ENCODE data around the gene NKAIN2. TPM values are rescaled to one million over a fixed set of nuclear protein-coding genes. Genes with fewer than 3 reads are reported as not detected.

NKAIN2 gene
- total and polyA plus RNA-seq, 9 of the 15 experiments (the other 6 are each of a cell fraction or from before 2014, with no cell fraction given), result not detected

DNA sequence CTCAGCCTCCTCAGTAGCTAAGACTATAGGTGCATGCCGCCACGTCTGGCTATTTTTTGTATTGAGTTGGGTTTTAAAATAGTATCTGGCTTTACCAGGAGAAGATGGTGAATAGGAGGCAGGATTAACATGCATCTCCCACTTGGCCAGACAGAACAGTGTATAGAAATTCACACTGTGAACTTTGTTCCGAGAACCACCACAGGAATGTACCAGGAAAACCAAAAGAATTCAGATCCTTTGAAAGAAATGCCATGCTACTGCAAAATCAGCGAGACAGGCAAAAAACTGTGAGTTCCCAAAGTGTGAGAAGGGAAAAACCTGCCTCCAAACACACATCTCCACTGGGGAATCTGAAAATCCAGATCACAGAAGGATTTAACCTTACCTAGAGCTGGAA lies 327.6 kb downstream of the NKAIN2 start:
- no TSS peak for BruUV-seq (replicated peaks)
- in situ Hi-C loops (cut with MboI) (no loop called here), intact Hi-C loops (cut with micrococcal nuclease) (no loop called here)
- H3K4me1 ChIP-seq (replicated peaks in 1 of 2; ENCODE audit: control insufficient read depth in 2 of 2, insufficient read depth in 2 of 2, low read length in 2 of 2), result no peaks in the 10 kb centered on the region
- no peaks in the 10 kb centered on the region; the same call in 1 of the 2 replicates for H3K9me3 ChIP-seq (replicated peaks; ENCODE audit: control insufficient read depth, insufficient read depth, low read depth, low read length)
- H2AFZ ChIP-seq (ENCODE audit: low read depth, low read length), result no peak overlapping the region
- no peak overlapping the region for H3K27ac ChIP-seq (ENCODE audit: extremely low read depth, low read depth, low read length)
- H3K4me3 ChIP-seq, result no peak overlapping the region
- no peak overlapping the region for H3K9ac ChIP-seq (ENCODE audit: insufficient read depth in 1 of 2, low read depth in 2 of 2, low read length in 2 of 2)
- no peaks in the 10 kb centered on the region for H3K9me1 ChIP-seq (ENCODE audit: control insufficient read depth, insufficient read depth, low read length)
- WGBS (ENCODE audit: insufficient coverage, low coverage, missing lambda C conversion rate), result 3% methylated on average over 4 of the region's 4 CpGs
- H4K20me1 ChIP-seq (replicated peaks; ENCODE audit: control insufficient read depth, insufficient read depth, low read length), result no peaks in the 10 kb centered on the region
- H3K27me3 ChIP-seq (ENCODE audit: control insufficient read depth in 2 of 2, insufficient read depth in 2 of 2, low read length in 2 of 2), result no peaks in the 10 kb centered on the region
- H3K79me2 ChIP-seq (ENCODE audit: control insufficient read depth, insufficient read depth, low read length), result no peaks in the 10 kb centered on the region
- H3K4me2 ChIP-seq (ENCODE audit: insufficient read depth, low read length), result no peak overlapping the region
- ATAC-seq (no peak), DNase-seq (ENCODE audit: extremely low read depth in 1 of 4, low spot score in 3 of 4) (no peak), FAIRE-seq (no peak)
- no peaks in the 10 kb centered on the region for H3K36me3 ChIP-seq (ENCODE audit: control insufficient read depth, insufficient read depth, low read length)
- TF ChIP-seq ZFP36 (IDR thresholded peaks at IDR 0.05; ENCODE audit: low read depth, low read length, partially characterized antibody) (no peak), HNRNPH1 (optimal IDR thresholded peaks at IDR 0.05; ENCODE audit: low read depth, low read length) (no peak)
- ChIA-PET POLR2A (no interaction called here), CTCF (ENCODE audit: low intra/inter-chr PET ratio) (no interaction called here)

- CTCF ChIA-PET (ENCODE audit: low intra/inter-chr PET ratio), result no interaction called here
- FAIRE-seq (no peak), ATAC-seq (no peak)
These were observed 328.1 kb downstream of the NKAIN2 start for GRCh38 chr6:124131779-124132178.

More at GRCh38 chr6:124131779-124132178, 328.1 kb downstream of the NKAIN2 start:
- Histone ChIP-seq H3K4me2 (ENCODE audit: insufficient read depth, low read length) (no peak overlapping the region), H3K36me3 (ENCODE audit: control insufficient read depth, insufficient read depth, low read length) (no peaks in the 10 kb centered on the region), H3K4me3 (no peak overlapping the region), H3K9ac (ENCODE audit: insufficient read depth in 1 of 2, low read depth in 2 of 2, low read length in 2 of 2) (no peak overlapping the region), H2AFZ (ENCODE audit: low read depth, low read length) (no peak overlapping the region), H3K4me1 (replicated peaks in 1 of 2; ENCODE audit: control insufficient read depth in 2 of 2, insufficient read depth in 2 of 2, low read length in 2 of 2) (no peaks in the 10 kb centered on the region), H3K9me1 (ENCODE audit: control insufficient read depth, insufficient read depth, low read length) (no peaks in the 10 kb centered on the region), H4K20me1 (replicated peaks; ENCODE audit: control insufficient read depth, insufficient read depth, low read length) (no peaks in the 10 kb centered on the region), H3K9me3 (replicated peaks; ENCODE audit: control insufficient read depth, insufficient read depth, low read depth, low read length) (no peaks in the 10 kb centered on the region; the same call in 1 of the 2 replicates), H3K27ac (ENCODE audit: extremely low read depth, low read depth, low read length) (no peak overlapping the region), H3K27me3 (ENCODE audit: control insufficient read depth in 2 of 2, insufficient read depth in 2 of 2, low read length in 2 of 2) (no peaks in the 10 kb centered on the region), H3K79me2 (ENCODE audit: control insufficient read depth, insufficient read depth, low read length) (no peaks in the 10 kb centered on the region)
- POLR2A ChIA-PET, result no interaction called here
- DNase-seq (ENCODE audit: extremely low read depth in 1 of 4, low spot score in 3 of 4), result no peak
- in situ Hi-C loops (cut with MboI), result no loop called here
- no TSS peak for BruUV-seq (replicated peaks)
- intact Hi-C loops (cut with micrococcal nuclease), result no loop called here
- TF ChIP-seq POU5F1 (IDR thresholded peaks at IDR 0.05; ENCODE audit: borderline replicate concordance, low read depth, low read length, partially characterized antibody), result no peak
- TF ChIP-seq CC2D1A (IDR thresholded peaks at IDR 0.05), result no peak
- TF ChIP-seq, protein P1, sequence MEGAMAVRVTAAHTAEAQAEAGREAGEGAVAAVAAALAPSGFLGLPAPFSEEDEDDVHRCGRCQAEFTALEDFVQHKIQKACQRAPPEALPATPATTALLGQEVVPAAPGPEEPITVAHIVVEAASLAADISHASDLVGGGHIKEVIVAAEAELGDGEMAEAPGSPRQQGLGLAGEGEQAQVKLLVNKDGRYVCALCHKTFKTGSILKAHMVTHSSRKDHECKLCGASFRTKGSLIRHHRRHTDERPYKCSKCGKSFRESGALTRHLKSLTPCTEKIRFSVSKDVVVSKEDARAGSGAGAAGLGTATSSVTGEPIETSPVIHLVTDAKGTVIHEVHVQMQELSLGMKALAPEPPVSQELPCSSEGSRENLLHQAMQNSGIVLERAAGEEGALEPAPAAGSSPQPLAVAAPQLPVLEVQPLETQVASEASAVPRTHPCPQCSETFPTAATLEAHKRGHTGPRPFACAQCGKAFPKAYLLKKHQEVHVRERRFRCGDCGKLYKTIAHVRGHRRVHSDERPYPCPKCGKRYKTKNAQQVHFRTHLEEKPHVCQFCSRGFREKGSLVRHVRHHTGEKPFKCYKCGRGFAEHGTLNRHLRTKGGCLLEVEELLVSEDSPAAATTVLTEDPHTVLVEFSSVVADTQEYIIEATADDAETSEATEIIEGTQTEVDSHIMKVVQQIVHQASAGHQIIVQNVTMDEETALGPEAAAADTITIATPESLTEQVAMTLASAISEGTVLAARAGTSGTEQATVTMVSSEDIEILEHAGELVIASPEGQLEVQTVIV (CRISPR knock-in tag; IDR thresholded peaks at IDR 0.05; ENCODE audit: borderline replicate concordance), result no peak
- no peak for TF ChIP-seq HNRNPK (IDR thresholded peaks at IDR 0.05; ENCODE audit: low read depth, low read length, poor library complexity, severe bottlenecking)
- TF ChIP-seq, protein P2, sequence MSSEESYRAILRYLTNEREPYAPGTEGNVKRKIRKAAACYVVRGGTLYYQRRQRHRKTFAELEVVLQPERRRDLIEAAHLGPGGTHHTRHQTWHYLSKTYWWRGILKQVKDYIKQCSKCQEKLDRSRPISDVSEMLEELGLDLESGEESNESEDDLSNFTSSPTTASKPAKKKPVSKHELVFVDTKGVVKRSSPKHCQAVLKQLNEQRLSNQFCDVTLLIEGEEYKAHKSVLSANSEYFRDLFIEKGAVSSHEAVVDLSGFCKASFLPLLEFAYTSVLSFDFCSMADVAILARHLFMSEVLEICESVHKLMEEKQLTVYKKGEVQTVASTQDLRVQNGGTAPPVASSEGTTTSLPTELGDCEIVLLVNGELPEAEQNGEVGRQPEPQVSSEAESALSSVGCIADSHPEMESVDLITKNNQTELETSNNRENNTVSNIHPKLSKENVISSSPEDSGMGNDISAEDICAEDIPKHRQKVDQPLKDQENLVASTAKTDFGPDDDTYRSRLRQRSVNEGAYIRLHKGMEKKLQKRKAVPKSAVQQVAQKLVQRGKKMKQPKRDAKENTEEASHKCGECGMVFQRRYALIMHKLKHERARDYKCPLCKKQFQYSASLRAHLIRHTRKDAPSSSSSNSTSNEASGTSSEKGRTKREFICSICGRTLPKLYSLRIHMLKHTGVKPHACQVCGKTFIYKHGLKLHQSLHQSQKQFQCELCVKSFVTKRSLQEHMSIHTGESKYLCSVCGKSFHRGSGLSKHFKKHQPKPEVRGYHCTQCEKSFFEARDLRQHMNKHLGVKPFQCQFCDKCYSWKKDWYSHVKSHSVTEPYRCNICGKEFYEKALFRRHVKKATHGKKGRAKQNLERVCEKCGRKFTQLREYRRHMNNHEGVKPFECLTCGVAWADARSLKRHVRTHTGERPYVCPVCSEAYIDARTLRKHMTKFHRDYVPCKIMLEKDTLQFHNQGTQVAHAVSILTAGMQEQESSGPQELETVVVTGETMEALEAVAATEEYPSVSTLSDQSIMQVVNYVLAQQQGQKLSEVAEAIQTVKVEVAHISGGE (CRISPR knock-in tag; IDR thresholded peaks at IDR 0.05), result no peak
- TF ChIP-seq RFX1 (IDR thresholded peaks at IDR 0.05), result no peak
- TF ChIP-seq ZBTB1 (CRISPR knock-in tag; IDR thresholded peaks at IDR 0.05; ENCODE audit: borderline replicate concordance, low read depth), result no peak
